GM12878 (cell line): ENCODE measurements around the gene PDE1C. TPM values are rescaled to one million over a fixed set of nuclear protein-coding genes. Genes with fewer than 3 reads are reported as not detected.
A peak's percentile ranks its signal among the peaks of the same experiment; 100 is the strongest.

ENCODE experiments used
- ATAC-seq: fragments of 200-7000 bp; cut with Tn5 transposase; 3 replicates; pipeline ENCODE4 v1.9.1; 2020; ENCODE audit warnings: mild to moderate bottlenecking, moderate library complexity
- BruUV-seq: library from RNA; stranded (reverse); fragments of 400-500 nt; replicated peaks from 2 replicates; lab custom pipeline; 2021; lab: Mats Ljungman, UMichigan
- CTCF ChIA-PET: fragments of 300-600 bp; sonication (Branson Sonifier 250); formaldehyde crosslinking; extraction: SDS; loops from one replicate; lab custom pipeline; 2021; ENCODE audit warnings: inconsistent platforms; lab: Yijun Ruan, JAX
- POLR2A ChIA-PET: fragments of 350-600 bp; formaldehyde crosslinking; extraction: SDS; loops from one replicate; lab custom pipeline; 2021; ENCODE audit warnings: inconsistent platforms; lab: Charles Lee
- RAD21 ChIA-PET: fragments of 300-600 bp; sonication (Branson Sonifier 250); formaldehyde crosslinking; loops from one replicate; lab custom pipeline; 2023; ENCODE audit warnings: antibody characterized with exemption; ENCODE audit not compliant: unreplicated experiment; lab: Charles Lee
- SMC1A ChIA-PET: fragments of 300-600 bp; sonication (Branson Sonifier 250); formaldehyde crosslinking; loops from one replicate; lab custom pipeline; 2023; ENCODE audit not compliant: unreplicated experiment, uncharacterized antibody; lab: Charles Lee
- DNase-seq: peaks from one replicate; pipeline ENCODE4 v3.0.0-alpha.2; 2011; ENCODE audit warnings: low read depth, low spot score
- FAIRE-seq: peaks from 3 replicates; lab custom pipeline; 2011; peaks lifted over from hg19 to GRCh38; lab: Jason Lieb, UNC
- H2AFZ ChIP-seq: 2 replicates; pipeline ENCODE4 v1.6.0; 2011; ENCODE audit warnings: low read depth, low read length, control low read depth; ENCODE audit not compliant: control insufficient read depth
- H3K27ac ChIP-seq: 2 replicates; pipeline ENCODE4 v1.5.1; 2011; ENCODE audit warnings: control low read depth; ENCODE audit not compliant: control insufficient read depth, insufficient read depth
- H3K27me3 ChIP-seq, 2 experiments: replicated peaks in 1 of 2; 2 replicates each; pipeline versions ENCODE4 v1.6.0 to v1.6.1; 2011; ENCODE audit warnings: low read length in 1 of 2; ENCODE audit not compliant: control insufficient read depth in 2 of 2, insufficient read depth in 2 of 2
- H3K36me3 ChIP-seq, 2 experiments: 2 replicates each; pipeline ENCODE4 v1.5.1; 2011; ENCODE audit warnings: low read length in 1 of 2; ENCODE audit not compliant: control insufficient read depth in 2 of 2, insufficient read depth in 2 of 2
- H3K4me1 ChIP-seq: 2 replicates; pipeline ENCODE4 v1.6.1; 2011; ENCODE audit warnings: mild to moderate bottlenecking, low read length, moderate library complexity, mixed read lengths; ENCODE audit not compliant: control insufficient read depth, insufficient read depth
- H3K4me2 ChIP-seq: 2 replicates; pipeline ENCODE4 v1.6.0; 2011; ENCODE audit warnings: control low read depth; ENCODE audit not compliant: control insufficient read depth, insufficient read depth
- H3K4me3 ChIP-seq: fragments of 200-600 bp; sonication (generic); 2 replicates; pipeline ENCODE4 v1.5.1; 2016
- H3K79me2 ChIP-seq: 2 replicates; pipeline ENCODE4 v1.6.0; 2011; ENCODE audit warnings: low read length; ENCODE audit not compliant: control insufficient read depth, insufficient read depth
- H3K9ac ChIP-seq: 2 replicates; pipeline ENCODE4 v1.8.0; 2011; ENCODE audit warnings: low read length, control low read depth, mixed read lengths; ENCODE audit not compliant: control insufficient read depth, insufficient read depth
- H3K9me3 ChIP-seq: replicated peaks from 3 replicates; pipeline ENCODE4 v1.5.1; 2011; ENCODE audit warnings: mild to moderate bottlenecking, low read length; ENCODE audit not compliant: control insufficient read depth, insufficient read depth
- H4K20me1 ChIP-seq: 2 replicates; pipeline ENCODE4 v1.6.0; 2011; ENCODE audit not compliant: control insufficient read depth, insufficient read depth
- ASH2L ChIP-seq: fragments of 300-600, 200-600 bp; sonication (generic); IDR thresholded peaks from 2 replicates; pipeline ENCODE4 v1.6.1; 2017; ENCODE audit warnings: low read depth, mild to moderate bottlenecking, borderline replicate concordance
- ETV6 ChIP-seq, 2 experiments: fragments of 450-650 bp in 1 of 2; IDR thresholded peaks in 1 of 2; conservative IDR thresholded peaks in 1 of 2; 2 replicates each; pipeline ENCODE4 v1.6.1; 2014; ENCODE audit warnings: antibody characterized with exemption in 1 of 2, borderline replicate concordance in 1 of 2, low read depth in 1 of 2, mild to moderate bottlenecking in 1 of 2, moderate library complexity in 1 of 2
- FOXM1 ChIP-seq: IDR thresholded peaks from 2 replicates; pipeline ENCODE4 v1.6.1; 2012; ENCODE audit warnings: low read depth, mild to moderate bottlenecking, inconsistent platforms, low read length, moderate library complexity
- HCFC1 ChIP-seq: fragments of 150-350 bp; IDR thresholded peaks from 2 replicates; pipeline ENCODE4 v1.6.1; 2014; ENCODE audit warnings: low read length
- IKZF1 ChIP-seq: fragments of 450-650 bp; conservative IDR thresholded peaks from 2 replicates; pipeline ENCODE4 v1.6.1; 2017; ENCODE audit warnings: antibody characterized with exemption, mild to moderate bottlenecking
- MXI1 ChIP-seq: fragments of 150-350 bp; IDR thresholded peaks from 2 replicates; pipeline ENCODE4 v1.6.1; 2011; ENCODE audit warnings: low read depth, mild to moderate bottlenecking, inconsistent platforms, low read length, improper control_type of control experiment
- POLR2A ChIP-seq: IDR thresholded peaks from 2 replicates; pipeline ENCODE4 v1.6.1; 2011; ENCODE audit warnings: low read depth, mild to moderate bottlenecking, low read length
- RAD21 ChIP-seq: IDR thresholded peaks from 2 replicates; pipeline ENCODE4 v1.6.1; 2011; ENCODE audit warnings: mild to moderate bottlenecking, low read depth, low read length, moderate library complexity; ENCODE audit not compliant: insufficient read depth
- RBBP5 ChIP-seq: fragments of 200-600 bp; sonication (generic); conservative IDR thresholded peaks from 2 replicates; pipeline ENCODE4 v1.6.1; 2016
- SP1 ChIP-seq: IDR thresholded peaks from one replicate; pipeline ENCODE4 v1.6.1; 2011; ENCODE audit warnings: low read depth, low read length
- SUPT20H ChIP-seq: IDR thresholded peaks from 2 replicates; pipeline ENCODE4 v1.6.1; 2011; ENCODE audit warnings: low read depth, mild to moderate bottlenecking, low read length, moderate library complexity, borderline replicate concordance; ENCODE audit not compliant: control insufficient read depth
- TCF7 ChIP-seq: IDR thresholded peaks from 2 replicates; pipeline ENCODE4 v1.6.1; 2014; ENCODE audit warnings: antibody characterized with exemption, borderline replicate concordance
- ZNF24 ChIP-seq: fragments of 450-650 bp; IDR thresholded peaks from 2 replicates; pipeline ENCODE4 v1.6.1; 2017; ENCODE audit warnings: antibody characterized with exemption, mild to moderate bottlenecking
- ZNF274 ChIP-seq: IDR thresholded peaks from one replicate; pipeline ENCODE4 v1.8.0; 2011; ENCODE audit not compliant: insufficient read length, insufficient read depth
- ZNF622 ChIP-seq: fragments of 450-650 bp; IDR thresholded peaks from 2 replicates; pipeline ENCODE4 v1.6.1; 2017; ENCODE audit warnings: mild to moderate bottlenecking, inconsistent platforms
- WGBS: methylation state at CpG from one replicate; pipeline ENCODE4 v1.1.6; 2016; ENCODE audit warnings: low lambda C conversion rate; ENCODE audit not compliant: insufficient replicate concordance, insufficient coverage; ENCODE audit errors: missing lambda C conversion rate; 5-methylcytosine and 5-hydroxymethylcytosine counted together
- in situ Hi-C: fragments of 300-500 bp; cut with MboI; formaldehyde crosslinking; loops from 9 replicates; pipeline ENCODE4 v1.14.3; 2018; ENCODE audit warnings: mixed read lengths
- intact Hi-C: fragments of 100-400 bp; cut with micrococcal nuclease; formaldehyde crosslinking; loops from one replicate; pipeline ENCODE4 v1.14.2; 2022; ENCODE audit not compliant: unreplicated experiment
- polyA plus RNA-seq, 11 experiments: library from polyadenylated mRNA; depleted of rRNA in 4 of 11; unstranded in 6 of 11; stranded (reverse) in 5 of 11; fragments of >200 nt; fragmentation: Nextera tagmentation in 4 of 11; fragmentation: Illumina TruSeq in 1 of 11; extraction: Ambion mirVana in 4 of 11; extraction: Trizol in 1 of 11; gene quantifications; 1 replicate in 1 of 11; 2 replicates in 10 of 11; pipeline versions ENCODE4 v1.2.1 to v1.2.3, GENCODE V29; 2011 to 2016; ENCODE audit warnings: inconsistent platforms in 2 of 11, missing spikeins in 2 of 11, low read depth in 1 of 11
- total RNA-seq, 4 experiments: library from RNA; depleted of rRNA in 3 of 4; stranded (reverse); fragments of >200 nt in 3 of 4; fragmentation: Illumina TruSeq in 1 of 4; extraction: Trizol in 1 of 4; gene quantifications; 2 replicates each; pipeline versions ENCODE4 v1.2.1 to v1.2.3, GENCODE V29; 2013 to 2021
- TF ChIP-seq, protein P1 (sequence below): fragments of 150-350 bp; IDR thresholded peaks from 2 replicates; pipeline ENCODE4 v1.6.1; 2014; ENCODE audit warnings: mild to moderate bottlenecking, low read depth, low read length
- TF ChIP-seq, protein P2 (sequence below), 3 experiments: IDR thresholded peaks in 2 of 3; conservative IDR thresholded peaks in 1 of 3; 2 replicates each; pipeline ENCODE4 v1.5.1; 2011; ENCODE audit warnings: low read depth in 3 of 3, low read length in 3 of 3, mild to moderate bottlenecking in 3 of 3, control low read depth in 2 of 3, moderate library complexity in 2 of 3, inconsistent platforms in 1 of 3, mixed read lengths in 1 of 3; ENCODE audit not compliant: control insufficient read depth in 2 of 3, insufficient read depth in 1 of 3; ENCODE audit errors: extremely low read depth in 1 of 3

The PDE1C gene
- total and polyA plus RNA-seq, 10 of the 15 experiments (the other 5 are each of a cell fraction or from before 2014, with no cell fraction given), result 0.29 to 2.3 (median 0.70) TPM

DNA sequence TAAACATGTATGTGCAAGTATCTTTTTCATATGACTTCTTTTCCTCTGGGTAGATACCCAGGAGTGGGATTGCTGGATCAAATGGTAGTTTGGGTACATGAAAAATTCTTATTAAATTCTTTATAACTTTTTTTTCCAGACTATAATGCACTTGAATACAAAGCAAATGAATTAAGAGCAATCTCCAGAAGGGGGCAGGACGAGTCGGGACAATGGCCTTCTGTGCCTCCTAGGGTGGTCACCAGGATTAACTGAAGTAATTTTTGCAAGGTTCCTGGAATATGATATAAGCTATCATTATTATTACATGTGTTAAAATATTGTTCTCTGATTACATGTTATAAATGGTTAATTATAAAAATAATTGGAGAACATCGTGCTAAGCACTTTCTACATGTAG is 256.0 kb downstream of the PDE1C start:
- ATAC-seq (no peak), FAIRE-seq (no peak)
- H3K27ac ChIP-seq, result no peak overlapping the region
- SMC1A ChIA-PET, result interaction anchor here (0.5 to 3.0 kb wide), 8 partner anchors 10 to 333 kb away, joined by 3 to 10 read pairs (median 4); no protein-coding TSS in a partner anchor
- 11% methylated on average over 3 of the region's 3 CpGs for WGBS
- no peak overlapping the region for H3K9ac ChIP-seq
- H3K9me3 ChIP-seq, result no peaks in the 10 kb centered on the region
- H3K27me3 ChIP-seq, result no peaks in the 10 kb centered on the region
- no peak overlapping the region for H2AFZ ChIP-seq
- H3K36me3 ChIP-seq, result no peaks in the 10 kb centered on the region
- intact Hi-C loops (loop anchor here (5.0 kb wide), 1 partner anchor 58 kb away; no protein-coding TSS in a partner anchor), in situ Hi-C loops (no loop called here)
- no peak overlapping the region for H3K4me2 ChIP-seq
- TF ChIP-seq SP1 (no peak), ZNF274 (no peak), RAD21 (peak; percentile 37), IKZF1 (no peak), TCF7 (no peak), ETV6 (conservative IDR thresholded peaks at IDR 0.05 in 1 of 2, IDR thresholded peaks at IDR 0.05 in 1 of 2; ENCODE audit: borderline replicate concordance in 1 of 2, low read depth in 1 of 2) (no peak), HCFC1 (no peak), ASH2L (no peak), MXI1 (no peak), ZNF622 (no peak), SUPT20H (no peak), RBBP5 (no peak), POLR2A (no peak), ZNF24 (no peak), FOXM1 (no peak)
- TF ChIP-seq, protein P1, sequence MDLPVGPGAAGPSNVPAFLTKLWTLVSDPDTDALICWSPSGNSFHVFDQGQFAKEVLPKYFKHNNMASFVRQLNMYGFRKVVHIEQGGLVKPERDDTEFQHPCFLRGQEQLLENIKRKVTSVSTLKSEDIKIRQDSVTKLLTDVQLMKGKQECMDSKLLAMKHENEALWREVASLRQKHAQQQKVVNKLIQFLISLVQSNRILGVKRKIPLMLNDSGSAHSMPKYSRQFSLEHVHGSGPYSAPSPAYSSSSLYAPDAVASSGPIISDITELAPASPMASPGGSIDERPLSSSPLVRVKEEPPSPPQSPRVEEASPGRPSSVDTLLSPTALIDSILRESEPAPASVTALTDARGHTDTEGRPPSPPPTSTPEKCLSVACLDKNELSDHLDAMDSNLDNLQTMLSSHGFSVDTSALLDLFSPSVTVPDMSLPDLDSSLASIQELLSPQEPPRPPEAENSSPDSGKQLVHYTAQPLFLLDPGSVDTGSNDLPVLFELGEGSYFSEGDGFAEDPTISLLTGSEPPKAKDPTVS, result no peak
- TF ChIP-seq, protein P2, sequence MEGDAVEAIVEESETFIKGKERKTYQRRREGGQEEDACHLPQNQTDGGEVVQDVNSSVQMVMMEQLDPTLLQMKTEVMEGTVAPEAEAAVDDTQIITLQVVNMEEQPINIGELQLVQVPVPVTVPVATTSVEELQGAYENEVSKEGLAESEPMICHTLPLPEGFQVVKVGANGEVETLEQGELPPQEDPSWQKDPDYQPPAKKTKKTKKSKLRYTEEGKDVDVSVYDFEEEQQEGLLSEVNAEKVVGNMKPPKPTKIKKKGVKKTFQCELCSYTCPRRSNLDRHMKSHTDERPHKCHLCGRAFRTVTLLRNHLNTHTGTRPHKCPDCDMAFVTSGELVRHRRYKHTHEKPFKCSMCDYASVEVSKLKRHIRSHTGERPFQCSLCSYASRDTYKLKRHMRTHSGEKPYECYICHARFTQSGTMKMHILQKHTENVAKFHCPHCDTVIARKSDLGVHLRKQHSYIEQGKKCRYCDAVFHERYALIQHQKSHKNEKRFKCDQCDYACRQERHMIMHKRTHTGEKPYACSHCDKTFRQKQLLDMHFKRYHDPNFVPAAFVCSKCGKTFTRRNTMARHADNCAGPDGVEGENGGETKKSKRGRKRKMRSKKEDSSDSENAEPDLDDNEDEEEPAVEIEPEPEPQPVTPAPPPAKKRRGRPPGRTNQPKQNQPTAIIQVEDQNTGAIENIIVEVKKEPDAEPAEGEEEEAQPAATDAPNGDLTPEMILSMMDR (IDR thresholded peaks at IDR 0.05 in 2 of 3, conservative IDR thresholded peaks at IDR 0.05 in 1 of 3; ENCODE audit: control insufficient read depth in 2 of 3, extremely low read depth in 1 of 3, insufficient read depth in 1 of 3, low read depth in 3 of 3, low read length in 3 of 3), result peak in 1 of 3 experiments; percentile 19; a peak in 2 of 6 replicates
- TF ChIP-seq, all 136 proteins: peak for 2
- CTCF ChIA-PET, result interaction anchor here (0.7 to 2.2 kb wide), 9 partner anchors 10 to 82 kb away, joined by 3 to 9 read pairs (median 4); no protein-coding TSS in a partner anchor
- Histone ChIP-seq H3K79me2 (no peaks in the 10 kb centered on the region), H3K4me3 (no peak overlapping the region), H4K20me1 (no peaks in the 10 kb centered on the region), H3K4me1 (no peaks in the 10 kb centered on the region)
- POLR2A ChIA-PET, result interaction anchor here (1.9 kb wide), 1 partner anchor 60 kb away, joined by 4 read pairs; no protein-coding TSS in a partner anchor
- no peak for DNase-seq
- RAD21 ChIA-PET, result interaction anchor here (0.5 to 1.8 kb wide), 3 partner anchors 248 to 370 kb away, joined by 3 read pairs; no protein-coding TSS in a partner anchor
- BruUV-seq, result no TSS peak
